Breast epithelium (tissue), 4 donors: Measurements from ENCODE around the gene ADGRE2. TPM values are rescaled to one million over a fixed set of nuclear protein-coding genes. Genes with fewer than 3 reads are reported as not detected.

ENCODE experiments used
- DNase-seq, 2 donors: peaks; one replicate each; pipeline ENCODE4 v3.0.0-alpha.2; 2019; ENCODE audit warnings: low spot score in 2 of 2
- H3K27ac ChIP-seq, 2 donors: fragments of 200-600 bp; sonication (generic) in 1 of 2; one replicate each; pipeline ENCODE4 v1.5.1; 2016 to 2019; ENCODE audit warnings: mild to moderate bottlenecking in 1 of 2
- H3K27me3 ChIP-seq, 2 donors: fragments of 200-600 bp; sonication (generic) in 1 of 2; one replicate each; pipeline versions ENCODE4 v1.5.1 to v1.6.0; 2017 to 2019; ENCODE audit warnings: control low read depth in 1 of 2, mild to moderate bottlenecking in 1 of 2
- H3K36me3 ChIP-seq: fragments of 200-600 bp; one replicate; pipeline ENCODE4 v1.5.1; 2019
- H3K4me1 ChIP-seq, 2 donors: fragments of 200-600 bp; sonication (generic); one replicate each; pipeline ENCODE4 v1.5.1; 2016 to 2019; ENCODE audit warnings: control low read depth in 1 of 2
- H3K4me3 ChIP-seq, 3 donors: fragments of 200-600 bp; sonication (generic); 1 replicate in 2 of 3; 2 replicates in 1 of 3; pipeline ENCODE4 v1.5.1; 2016 to 2019; ENCODE audit warnings: mild to moderate bottlenecking in 3 of 3, moderate library complexity in 2 of 3
- H3K9me3 ChIP-seq, 2 donors: fragments of 200-600 bp; sonication (generic) in 1 of 2; one replicate each; pipeline ENCODE4 v1.5.1; 2016 to 2019; ENCODE audit warnings: control low read depth in 1 of 2
- POLR2A ChIP-seq: fragments of 450-650 bp; IDR thresholded peaks from one replicate; pipeline ENCODE4 v1.6.1; 2016; ENCODE audit warnings: antibody characterized with exemption, mild to moderate bottlenecking, moderate library complexity
- POLR2AphosphoS5 ChIP-seq, 3 donors: sonication (generic); formaldehyde crosslinking; IDR thresholded peaks; one replicate each; pipeline ENCODE4 v1.6.1; 2017; ENCODE audit warnings: antibody characterized with exemption in 3 of 3
- intact Hi-C: fragments of 100-400 bp; cut with DNase I; formaldehyde crosslinking; loops from one replicate; pipeline ENCODE4 v1.15.1; 2023; ENCODE audit warnings: low total_unique reads
- total RNA-seq, 3 donors: library from RNA; depleted of rRNA; stranded (reverse); fragments of >200 nt; gene quantifications; one replicate each; pipeline ENCODE4 v1.1.0, GENCODE V29; 2016
- TF ChIP-seq, protein P1 (sequence below), 3 donors: fragments of 450-650 bp; IDR thresholded peaks; one replicate each; pipeline ENCODE4 v1.5.1; 2016 to 2017; ENCODE audit warnings: antibody characterized with exemption in 3 of 3, mild to moderate bottlenecking in 3 of 3, moderate library complexity in 3 of 3

ADGRE2 gene
- total RNA-seq, 3 donors from 2014 or later: 1.9 to 32.1 (median 9.8) TPM

DNA sequence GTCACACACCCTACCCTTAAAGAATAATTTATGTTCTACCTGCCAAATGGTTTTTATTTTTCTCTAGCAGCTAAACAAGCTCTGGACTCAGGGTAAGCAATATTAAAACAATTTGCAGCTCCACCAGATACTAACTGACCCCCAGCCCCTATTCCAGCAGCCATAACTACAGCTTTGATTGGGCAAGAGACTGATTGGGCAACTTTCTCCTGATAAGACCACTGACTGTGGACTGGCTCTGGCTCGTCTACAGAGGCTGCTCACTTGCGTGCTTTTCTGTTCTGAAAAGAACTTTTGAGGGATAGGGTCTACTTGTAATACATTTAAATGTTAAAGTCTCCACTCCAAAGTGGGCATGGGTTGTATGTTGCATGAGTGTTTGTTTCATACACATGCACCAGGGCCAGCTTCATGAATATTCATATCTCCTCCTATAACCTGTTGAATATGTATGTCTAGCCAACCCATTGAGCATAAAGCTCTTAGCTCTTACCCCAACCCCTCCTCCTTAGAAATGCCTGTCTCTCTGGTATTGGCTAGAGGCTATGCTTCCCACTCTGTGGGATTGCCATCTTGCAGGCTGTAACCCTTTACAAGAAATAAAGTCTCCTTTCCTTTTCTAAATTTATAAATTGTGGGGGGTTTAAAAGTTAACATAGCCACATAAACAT, 36.8 kb upstream of the ADGRE2 start:
- no peak overlapping the region for H3K4me3 ChIP-seq
- intact Hi-C loops: no loop called here

DNA sequence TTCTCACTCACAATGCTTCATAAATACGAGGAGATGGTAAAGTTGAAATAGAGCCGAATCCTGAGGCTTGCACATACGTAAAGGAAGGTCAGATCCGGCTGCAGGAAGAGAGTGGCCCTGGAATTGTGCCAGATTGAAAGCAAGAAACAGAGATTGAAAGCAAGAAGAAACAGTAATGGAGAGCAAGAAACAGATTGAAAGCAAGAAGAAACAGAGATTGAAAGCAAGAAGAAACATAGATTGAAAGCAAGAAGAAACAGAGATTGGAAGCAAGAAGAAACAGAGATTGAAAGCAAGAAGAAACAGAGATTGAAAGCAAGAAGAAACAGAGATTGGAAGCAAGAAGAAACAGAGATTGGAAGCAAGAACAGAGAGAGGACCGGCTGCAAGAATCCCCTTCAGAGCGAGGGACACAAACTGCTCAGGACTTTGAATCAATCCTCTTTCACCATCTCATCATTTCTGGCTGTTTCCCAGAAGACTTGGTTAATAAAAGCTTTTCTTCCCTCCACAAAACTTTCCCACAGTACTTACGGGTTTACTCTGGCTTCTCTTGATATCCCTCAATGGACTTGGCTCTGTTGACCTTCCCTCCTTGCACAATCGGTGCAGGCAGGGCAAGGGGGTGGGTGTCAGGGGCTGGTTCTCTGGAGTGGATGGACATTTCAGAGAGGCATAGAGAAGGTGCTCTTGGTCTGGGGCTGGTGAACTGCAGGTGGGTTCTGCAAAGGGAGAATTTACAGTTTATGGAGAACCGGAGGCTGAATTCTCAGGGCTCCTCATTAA, 31.1 kb upstream of the ADGRE2 start:
- H3K27ac ChIP-seq: peak overlapping the region in 1 of 2 donors; percentile 38
- intact Hi-C loops: no loop called here
- H3K27me3 ChIP-seq: no peaks in the 10 kb centered on the region
- H3K4me1 ChIP-seq: no peaks in the 10 kb centered on the region
- no peak for TF ChIP-seq POLR2A
- TF ChIP-seq POLR2AphosphoS5 (IDR thresholded peaks at IDR 0.05): no peak
- TF ChIP-seq, protein P1, sequence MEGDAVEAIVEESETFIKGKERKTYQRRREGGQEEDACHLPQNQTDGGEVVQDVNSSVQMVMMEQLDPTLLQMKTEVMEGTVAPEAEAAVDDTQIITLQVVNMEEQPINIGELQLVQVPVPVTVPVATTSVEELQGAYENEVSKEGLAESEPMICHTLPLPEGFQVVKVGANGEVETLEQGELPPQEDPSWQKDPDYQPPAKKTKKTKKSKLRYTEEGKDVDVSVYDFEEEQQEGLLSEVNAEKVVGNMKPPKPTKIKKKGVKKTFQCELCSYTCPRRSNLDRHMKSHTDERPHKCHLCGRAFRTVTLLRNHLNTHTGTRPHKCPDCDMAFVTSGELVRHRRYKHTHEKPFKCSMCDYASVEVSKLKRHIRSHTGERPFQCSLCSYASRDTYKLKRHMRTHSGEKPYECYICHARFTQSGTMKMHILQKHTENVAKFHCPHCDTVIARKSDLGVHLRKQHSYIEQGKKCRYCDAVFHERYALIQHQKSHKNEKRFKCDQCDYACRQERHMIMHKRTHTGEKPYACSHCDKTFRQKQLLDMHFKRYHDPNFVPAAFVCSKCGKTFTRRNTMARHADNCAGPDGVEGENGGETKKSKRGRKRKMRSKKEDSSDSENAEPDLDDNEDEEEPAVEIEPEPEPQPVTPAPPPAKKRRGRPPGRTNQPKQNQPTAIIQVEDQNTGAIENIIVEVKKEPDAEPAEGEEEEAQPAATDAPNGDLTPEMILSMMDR (IDR thresholded peaks at IDR 0.05): no peak
- DNase-seq: no peak
- no peak overlapping the region for H3K4me3 ChIP-seq
- H3K9me3 ChIP-seq: no peaks in the 10 kb centered on the region
- no peaks in the 10 kb centered on the region for H3K36me3 ChIP-seq

More for the DNA sequence above, 36.8 kb upstream of the ADGRE2 start:
- Histone ChIP-seq H3K9me3 (no peaks in the 10 kb centered on the region), H3K27ac (no peak overlapping the region), H3K27me3 (no peaks in the 10 kb centered on the region), H3K36me3 (no peaks in the 10 kb centered on the region), H3K4me1 (no peaks in the 10 kb centered on the region)
- TF ChIP-seq POLR2AphosphoS5 (IDR thresholded peaks at IDR 0.05) (no peak), POLR2A (no peak)
- TF ChIP-seq, protein P1 (IDR thresholded peaks at IDR 0.05): no peak
- no peak for DNase-seq

DNA sequence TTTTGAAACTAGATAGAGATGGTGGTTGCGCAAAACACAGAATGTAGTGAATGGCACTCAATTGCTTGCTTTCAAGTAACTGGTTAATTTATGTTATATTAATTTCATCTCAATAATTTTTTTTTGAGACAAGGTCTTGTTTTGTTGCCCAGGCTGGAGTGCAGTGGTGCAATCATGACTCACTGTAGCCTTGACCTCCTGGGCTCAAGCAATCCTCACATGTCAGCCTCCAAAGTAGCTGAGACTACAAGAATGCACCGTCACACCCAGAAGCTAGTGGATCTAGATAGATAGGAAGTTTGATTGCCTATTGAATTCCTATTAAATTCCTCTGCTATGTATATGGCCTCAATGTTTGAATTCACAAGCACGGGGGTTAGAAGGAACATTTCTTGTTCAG, 26.4 kb upstream of the ADGRE2 start:
- intact Hi-C loops: no loop called here
- H3K27me3 ChIP-seq: no peaks in the 10 kb centered on the region
- TF ChIP-seq, protein P1 (IDR thresholded peaks at IDR 0.05): no peak
- TF ChIP-seq POLR2AphosphoS5 (IDR thresholded peaks at IDR 0.05) (no peak), POLR2A (no peak)
- no peak for DNase-seq
- H3K27ac ChIP-seq: no peak overlapping the region
- no peaks in the 10 kb centered on the region for H3K36me3 ChIP-seq
- H3K9me3 ChIP-seq: no peaks in the 10 kb centered on the region
- H3K4me1 ChIP-seq: no peaks in the 10 kb centered on the region
- H3K4me3 ChIP-seq: no peak overlapping the region

DNA sequence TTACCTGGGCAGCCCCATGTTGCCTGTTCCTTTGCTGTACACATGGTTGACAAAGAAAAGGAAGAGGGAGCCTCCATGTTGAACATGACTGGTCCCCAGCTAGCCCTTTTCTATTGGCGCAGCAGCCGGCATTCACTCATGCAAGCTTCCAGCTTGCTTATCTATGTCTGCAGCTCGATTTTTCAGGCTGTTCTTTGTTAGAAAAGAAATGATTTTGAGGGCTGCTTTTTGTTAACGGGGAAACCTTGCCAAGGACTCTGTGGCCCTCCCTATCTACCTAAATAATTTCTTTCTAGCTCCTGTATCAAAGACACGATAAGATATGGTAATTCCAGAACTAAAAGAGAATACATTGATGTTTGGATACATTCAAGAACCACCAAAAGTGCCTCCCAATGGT, 20.4 kb upstream of the ADGRE2 start:
- DNase-seq: no peak
- Histone ChIP-seq H3K27me3 (no peaks in the 10 kb centered on the region), H3K4me1 (no peaks in the 10 kb centered on the region), H3K9me3 (no peaks in the 10 kb centered on the region), H3K36me3 (no peaks in the 10 kb centered on the region), H3K4me3 (no peak overlapping the region), H3K27ac (no peak overlapping the region)
- intact Hi-C loops: no loop called here
- TF ChIP-seq POLR2A (no peak), POLR2AphosphoS5 (IDR thresholded peaks at IDR 0.05) (no peak)
- TF ChIP-seq, protein P1 (IDR thresholded peaks at IDR 0.05): no peak

DNA sequence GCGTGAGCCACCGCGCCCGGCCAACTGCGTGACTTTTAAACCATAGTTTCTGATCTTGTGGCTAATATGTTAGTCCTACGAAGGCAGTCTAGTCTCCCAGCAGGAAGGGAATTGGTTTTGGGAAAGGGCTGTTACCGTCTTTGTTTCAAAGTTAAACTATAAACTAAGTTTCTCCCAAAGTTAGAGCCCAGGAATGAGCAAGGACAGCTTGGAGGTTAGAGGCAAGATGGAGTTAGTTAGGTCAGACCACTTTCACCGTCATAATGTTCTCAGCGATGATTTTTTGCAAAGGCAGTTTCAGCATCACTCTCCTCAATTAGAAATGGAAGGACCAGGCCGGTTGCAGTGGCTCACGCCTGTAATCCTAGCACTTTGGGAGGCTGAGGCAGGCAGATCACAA, 17.7 kb upstream of the ADGRE2 start:
- Histone ChIP-seq H3K4me3 (no peak overlapping the region), H3K27ac (no peak overlapping the region), H3K4me1 (no peaks in the 10 kb centered on the region), H3K27me3 (no peaks in the 10 kb centered on the region), H3K9me3 (no peaks in the 10 kb centered on the region), H3K36me3 (no peaks in the 10 kb centered on the region)
- DNase-seq: no peak
- intact Hi-C loops: no loop called here
- TF ChIP-seq, protein P1 (IDR thresholded peaks at IDR 0.05): no peak
- TF ChIP-seq POLR2A (no peak), POLR2AphosphoS5 (IDR thresholded peaks at IDR 0.05) (no peak)
